Measurements from ENCODE around the gene YBEY. TPM values are rescaled to one million over a fixed set of nuclear protein-coding genes. Genes with fewer than 3 reads are reported as not detected.

The YBEY gene
- total RNA-seq, 1 donor from 2014 or later: 9.0 TPM

DNA sequence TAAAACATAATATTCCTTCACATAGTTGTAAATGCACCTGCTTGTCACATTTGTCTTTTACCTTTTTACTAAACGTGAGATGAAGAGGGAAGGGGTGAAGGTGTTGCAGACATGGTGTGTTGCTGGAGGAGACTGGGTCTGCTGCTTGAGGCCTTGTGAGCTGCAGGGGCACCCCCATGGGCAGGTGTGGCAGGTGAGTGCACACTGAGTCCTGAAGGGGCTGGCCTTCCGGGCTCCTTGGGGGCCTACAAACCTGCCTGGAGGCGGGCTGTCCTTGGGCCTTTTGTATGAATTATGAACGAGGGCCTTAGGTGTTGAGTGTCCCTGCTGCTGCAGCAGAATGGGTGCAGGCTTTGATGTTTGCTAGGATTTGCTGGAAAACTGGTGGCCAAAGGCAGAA lies 41.6 kb downstream of the YBEY start:
- no peak for DNase-seq (ENCODE audit: low read depth)

DNA sequence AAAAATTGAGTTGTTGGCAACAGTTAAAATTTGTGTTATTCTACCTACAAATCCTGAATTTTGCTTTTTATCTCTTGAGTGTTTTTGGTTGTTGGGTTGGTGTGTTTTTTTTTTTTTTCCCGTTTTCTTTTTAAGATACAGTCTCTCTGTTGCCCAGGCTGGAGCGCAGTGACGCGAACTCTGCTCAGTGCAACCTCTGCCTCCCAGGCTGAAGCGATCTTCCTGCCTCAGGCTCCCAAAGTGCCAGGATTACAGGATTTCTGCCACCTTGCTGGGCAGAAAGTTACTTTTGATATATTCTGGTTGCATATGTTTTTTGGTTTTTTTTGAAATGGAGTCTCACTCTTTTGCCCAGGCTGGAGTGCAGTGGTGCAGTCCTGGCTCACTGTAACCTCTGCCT lies 42.0 kb downstream of the YBEY start:
- no peak for DNase-seq (ENCODE audit: low read depth)

DNA sequence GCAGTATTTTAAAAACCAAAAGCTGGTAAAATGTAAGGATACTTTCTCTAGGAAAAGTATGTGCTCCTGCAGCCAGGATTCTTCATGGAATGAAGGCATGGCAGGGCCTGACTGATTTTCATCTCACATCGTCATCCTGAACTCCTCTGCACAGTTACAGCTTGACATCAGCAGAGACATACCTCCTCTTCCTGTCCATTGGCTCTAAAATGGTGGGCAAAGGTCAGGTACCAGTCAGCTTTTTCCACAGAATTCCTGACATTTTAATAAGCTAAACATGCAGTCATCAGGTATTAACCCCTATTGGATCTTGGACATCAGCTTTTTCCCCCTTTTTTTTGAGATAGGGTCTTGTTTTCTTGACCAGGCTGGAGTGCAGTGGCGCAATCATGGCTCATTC lies 43.7 kb downstream of the YBEY start:
- no peak for DNase-seq (ENCODE audit: low read depth)

DNA sequence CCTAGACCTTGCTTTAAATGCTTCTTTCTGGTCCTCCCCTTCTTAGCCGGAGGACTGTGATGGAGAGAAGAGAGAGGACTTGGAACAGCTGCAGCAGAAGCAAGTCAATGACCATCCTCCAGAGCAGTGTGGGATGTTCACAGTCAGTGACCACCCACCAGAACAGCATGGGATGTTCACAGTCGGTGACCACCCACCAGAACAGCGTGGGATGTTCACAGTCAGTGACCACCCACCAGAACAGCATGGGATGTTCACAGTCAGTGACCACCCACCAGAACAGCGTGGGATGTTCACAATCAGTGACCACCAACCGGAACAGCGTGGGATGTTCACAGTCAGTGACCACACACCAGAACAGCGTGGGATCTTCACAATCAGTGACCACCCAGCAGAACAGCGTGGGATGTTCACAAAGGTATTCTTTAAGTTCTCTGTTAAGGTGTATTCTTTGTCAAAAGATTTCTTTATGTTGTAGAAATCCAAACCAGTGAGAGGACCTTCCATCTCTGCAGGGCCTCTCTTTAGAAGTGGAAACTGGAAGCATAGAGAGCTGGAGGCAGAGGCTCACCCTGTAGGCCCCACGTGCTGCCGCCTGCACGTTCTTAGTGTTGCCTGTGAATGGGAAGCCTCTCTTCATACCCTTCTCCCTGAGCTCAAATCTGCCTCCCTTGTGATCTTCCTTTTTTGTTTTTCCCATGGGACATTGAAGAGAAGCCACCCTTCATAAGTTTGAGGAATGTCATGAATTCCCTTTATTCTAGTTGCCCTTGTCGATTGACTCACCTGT lies 48.4 kb downstream of the YBEY start:
- no peak for DNase-seq (ENCODE audit: low read depth)

DNA sequence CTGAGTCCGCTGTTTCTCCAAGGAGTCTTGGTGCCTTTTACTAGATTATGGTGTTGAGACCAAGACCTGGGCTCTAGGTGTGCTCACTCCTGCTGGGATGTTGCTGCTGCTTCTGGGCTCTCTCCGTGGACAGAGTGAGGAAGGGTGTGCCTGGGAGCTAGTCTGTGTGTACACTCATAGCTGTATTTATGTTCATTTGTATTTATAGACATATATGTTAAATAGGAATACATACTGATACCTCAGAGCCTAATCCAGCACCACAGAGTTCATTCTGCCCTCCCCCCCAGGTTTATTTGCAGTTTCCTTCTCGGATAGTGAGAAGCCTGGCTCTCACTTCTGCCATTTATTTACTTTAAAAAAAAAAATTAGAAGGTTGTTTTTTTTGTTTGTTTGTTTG lies 50.5 kb downstream of the YBEY start:
- DNase-seq (ENCODE audit: low read depth): no peak

DNA sequence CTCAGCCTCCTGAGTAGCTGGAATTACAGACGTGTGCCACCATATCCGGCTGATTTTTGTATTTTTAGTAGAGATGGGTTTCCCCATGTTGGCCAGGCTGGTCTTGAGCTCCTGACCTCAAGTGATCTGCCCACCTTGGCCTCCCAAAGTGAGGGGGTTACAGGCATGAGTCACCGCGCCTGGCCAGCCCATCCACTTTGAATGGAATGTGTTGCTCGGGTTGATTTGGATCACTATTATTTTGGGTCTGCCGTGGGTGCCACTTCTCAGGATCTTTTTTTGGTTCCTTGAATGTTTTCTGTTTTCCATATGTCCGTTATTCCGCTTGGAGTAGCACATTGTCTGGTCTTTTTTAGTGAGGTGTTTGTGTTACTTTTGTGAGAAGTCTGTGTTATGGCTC lies 54.9 kb downstream of the YBEY start:
- no peak for DNase-seq (ENCODE audit: low read depth)

DNA sequence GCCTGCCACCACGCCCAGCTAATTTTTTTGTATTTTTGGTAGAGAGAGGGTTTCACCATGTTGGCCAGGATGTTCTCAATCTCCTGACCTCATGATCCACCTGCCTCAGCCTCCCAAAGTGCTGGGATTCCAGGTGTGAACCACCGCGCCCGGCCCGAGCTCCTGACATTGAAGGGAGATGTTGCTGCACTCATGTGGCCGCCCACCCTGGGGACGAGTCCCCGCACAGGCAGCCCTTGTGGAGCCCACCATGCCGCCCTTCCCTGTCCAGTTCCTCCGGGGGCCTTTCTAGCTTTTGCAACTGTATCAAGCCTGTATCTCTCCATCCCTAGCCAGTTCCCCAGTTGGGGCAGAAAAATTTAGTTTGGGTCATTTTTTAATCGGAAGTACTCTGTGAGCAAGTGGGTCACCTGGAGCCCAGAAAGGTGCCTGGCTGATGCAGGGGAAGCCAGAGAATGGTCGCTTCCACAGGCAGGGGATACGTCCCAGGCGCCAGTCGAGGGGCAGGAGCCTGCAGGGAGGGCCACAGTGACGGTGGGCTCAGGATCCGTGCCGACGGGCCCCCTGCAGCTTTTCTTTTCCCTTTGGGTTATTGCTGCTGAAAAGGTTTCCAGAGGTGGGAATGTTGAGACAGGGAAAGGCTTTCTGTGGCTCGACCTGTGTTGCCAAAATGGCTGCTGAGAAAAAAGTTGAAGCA lies 58.2 kb downstream of the YBEY start:
- DNase-seq (ENCODE audit: low read depth): no peak

DNA sequence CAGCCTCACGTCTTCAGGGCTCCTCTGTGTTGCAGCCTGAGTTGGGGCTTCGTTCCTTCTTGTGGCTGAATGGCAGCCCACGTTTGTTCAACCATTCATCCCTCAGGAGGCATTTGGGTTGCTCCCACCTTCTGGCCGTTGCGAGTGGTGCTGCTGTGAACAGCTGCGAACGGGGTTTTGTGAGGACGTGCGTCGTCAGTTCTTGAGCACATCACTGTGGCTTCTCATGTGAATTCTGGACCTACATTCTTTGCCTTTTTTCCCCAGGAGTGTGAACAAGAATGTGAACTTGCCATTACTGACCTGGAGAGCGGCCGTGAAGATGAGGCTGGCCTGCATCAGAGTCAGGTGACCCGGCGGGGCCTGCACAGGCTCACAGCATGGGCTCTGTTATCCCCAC lies 59.7 kb downstream of the YBEY start:
- no peak for DNase-seq (ENCODE audit: low read depth)

DNA sequence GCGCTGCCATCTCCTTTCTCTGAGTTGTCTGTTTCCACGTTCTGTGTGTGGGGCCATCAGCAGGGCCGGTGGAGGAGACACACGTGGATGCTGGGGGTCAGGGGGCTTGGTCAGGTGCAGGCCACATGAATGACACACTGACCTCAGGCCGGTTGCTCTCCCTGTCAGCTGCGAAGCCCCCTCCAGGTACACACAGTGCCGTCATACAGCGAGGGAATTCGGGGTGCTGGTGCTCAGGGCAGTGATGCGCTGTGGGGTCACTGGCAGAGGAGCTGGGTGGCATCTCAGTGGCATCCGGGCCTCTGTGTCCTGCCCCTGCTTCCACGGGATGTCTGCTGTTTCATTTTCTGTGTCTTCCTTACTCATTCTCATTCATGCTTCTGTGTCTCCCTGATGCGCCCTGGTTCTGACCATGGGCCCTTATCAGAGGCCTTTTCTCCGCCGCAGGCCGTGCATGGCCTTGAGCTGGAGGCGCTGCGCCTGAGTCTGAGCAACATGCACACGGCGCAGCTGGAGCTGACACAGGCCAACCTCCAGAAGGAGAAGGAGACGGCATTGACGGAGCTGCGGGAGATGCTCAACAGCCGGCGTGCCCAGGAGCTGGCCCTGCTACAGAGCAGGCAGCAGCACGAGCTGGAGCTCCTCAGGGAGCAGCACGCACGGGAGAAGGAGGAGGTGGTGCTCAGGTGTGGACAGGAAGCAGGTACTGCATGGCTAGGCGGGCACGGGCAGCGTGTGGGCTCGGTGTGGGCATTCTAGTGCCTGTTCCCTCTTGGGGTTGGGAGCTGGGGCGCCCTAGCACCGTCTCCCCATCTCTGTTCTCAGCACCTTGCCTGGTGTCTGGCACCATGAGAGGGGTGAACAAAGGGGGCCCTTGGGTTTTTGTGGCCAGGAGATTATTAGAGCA lies 60.4 kb downstream of the YBEY start:
- DNase-seq (ENCODE audit: low read depth): no peak

DNA sequence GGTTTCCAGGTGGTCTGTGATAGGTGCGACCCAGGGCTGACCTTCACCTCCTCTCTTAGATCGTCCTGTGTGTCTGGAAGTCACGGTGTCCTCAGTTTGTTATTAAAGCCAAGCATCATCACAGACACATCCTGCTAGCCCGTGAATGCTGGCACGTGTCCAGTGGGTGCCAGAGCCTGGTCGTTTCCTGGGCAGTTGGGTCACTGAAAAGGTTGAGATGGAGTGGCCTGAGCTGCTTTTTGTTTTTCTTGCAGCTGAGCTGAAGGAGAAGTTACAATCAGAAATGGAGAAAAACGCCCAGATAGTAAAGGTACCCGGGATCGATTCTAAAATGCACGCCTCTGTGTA lies 61.0 kb downstream of the YBEY start:
- DNase-seq (ENCODE audit: low read depth): no peak

Other genes starting within 250 kb of the YBEY start
- 60.7 and 70.2 TPM in 2 replicates for gene COL6A2, start 188.2 kb upstream of the YBEY start, total RNA-seq
- 0.30 and 0.35 TPM in 2 replicates for gene FTCD, start 130.8 kb upstream of the YBEY start, total RNA-seq
- gene SPATC1L, start 101.9 kb upstream of the YBEY start, total RNA-seq: 1.9 and 4.5 TPM in 2 replicates
- 34.2 and 80.6 TPM in 2 replicates for gene LSS, start 57.6 kb upstream of the YBEY start, total RNA-seq
- 39.4 and 81.7 TPM in 2 replicates for gene MCM3AP, start 731 bp upstream of the YBEY start, total RNA-seq
- 1.8 and 1.9 TPM in 2 replicates for gene C21orf58, start 37.5 kb downstream of the YBEY start, total RNA-seq
- gene PCNT, start 37.8 kb downstream of the YBEY start, total RNA-seq: 14.4 and 27.1 TPM in 2 replicates
- gene DIP2A, start 172.5 kb downstream of the YBEY start, total RNA-seq: 15.8 and 46.7 TPM in 2 replicates

Measured in renal cortical epithelial cell (primary cell).